Lung (tissue), 12 donors: ENCODE results near the gene SPINT2. TPM values are rescaled to one million over a fixed set of nuclear protein-coding genes. Genes with fewer than 3 reads are reported as not detected.

ENCODE experiments used
- ATAC-seq: fragments of 200-7000 bp; cut with Tn5 transposase; one replicate; pipeline ENCODE4 v1.9.1; 2020; ENCODE audit warnings: moderate number of reproducible peaks; ENCODE audit not compliant: insufficient read depth, low FRiP score
- DNase-seq, 3 donors: peaks; one replicate each; pipeline ENCODE4 v3.0.0-alpha.2; 2013 to 2017
- H3K27ac ChIP-seq, 2 donors: one replicate each; pipeline ENCODE4 v1.5.1; 2013; ENCODE audit warnings: mild to moderate bottlenecking in 2 of 2, moderate library complexity in 2 of 2, control low read depth in 1 of 2, inconsistent platforms in 1 of 2, low read depth in 1 of 2, low read length in 1 of 2
- H3K27me3 ChIP-seq, 3 donors: one replicate each; pipeline ENCODE4 v1.5.1; 2013; ENCODE audit warnings: low read length in 2 of 3; ENCODE audit not compliant: control insufficient read depth in 3 of 3, insufficient read depth in 3 of 3
- H3K36me3 ChIP-seq, 4 donors: one replicate each; pipeline ENCODE4 v1.5.1; 2013; ENCODE audit warnings: low read length in 4 of 4, mild to moderate bottlenecking in 1 of 4, moderate library complexity in 1 of 4; ENCODE audit not compliant: control insufficient read depth in 4 of 4, insufficient read depth in 4 of 4
- H3K4me1 ChIP-seq, 5 donors: one replicate each; pipeline ENCODE4 v1.5.1; 2013; ENCODE audit warnings: low read length in 5 of 5, mild to moderate bottlenecking in 2 of 5, moderate library complexity in 1 of 5; ENCODE audit not compliant: control insufficient read depth in 5 of 5, insufficient read depth in 5 of 5
- H3K4me3 ChIP-seq: one replicate; pipeline ENCODE4 v1.5.1; 2013; ENCODE audit warnings: mild to moderate bottlenecking, control low read depth, moderate library complexity
- H3K9ac ChIP-seq, 2 donors: one replicate each; pipeline ENCODE4 v1.5.1; 2013; ENCODE audit warnings: low read length in 2 of 2, control low read depth in 1 of 2; ENCODE audit not compliant: insufficient read depth in 1 of 2
- H3K9me3 ChIP-seq, 4 donors: one replicate each; pipeline ENCODE4 v1.5.1; 2013; ENCODE audit warnings: low read length in 3 of 4, mild to moderate bottlenecking in 1 of 4, moderate library complexity in 1 of 4; ENCODE audit not compliant: control insufficient read depth in 4 of 4, insufficient read depth in 3 of 4
- CTCF ChIP-seq: IDR thresholded peaks from 2 replicates; pipeline ENCODE4 v1.5.1; 2012; ENCODE audit warnings: mild to moderate bottlenecking; ENCODE audit errors: control extremely low read depth, extremely low read depth
- WGBS, 2 donors: extraction: QIAGEN DNeasy Blood & Tissue Kit; methylation state at CpG; one replicate each; pipeline ENCODE4 v1.1.7; 2013; 5-methylcytosine and 5-hydroxymethylcytosine counted together
- polyA plus RNA-seq, 2 donors: library from polyadenylated mRNA; stranded (reverse); fragments of 200-250 nt; gene quantifications; one replicate each; pipeline ENCODE4 v1.2.1, GENCODE V29; 2013
- total RNA-seq, 2 donors: library from RNA; depleted of rRNA in 1 of 2; stranded (reverse); fragments of >200 nt in 1 of 2; gene quantifications; one replicate each; pipeline ENCODE4 v1.2.1, GENCODE V29; 2014 to 2021
- donor health status: control.
- donor health status: control.
- donor health status: Bipolar disorder and iron deficiency.
- donor health status: healthy.
- donor health status: DM: yes; HTN: yes; CAD: no.

SPINT2 gene
- total and polyA plus RNA-seq, 4 donors: 145 to 259 (median 247) TPM

GRCh38 chr19:38245826-38246498 is 18.4 kb upstream of the SPINT2 start:
- no peaks in the 10 kb centered on the region for H3K9me3 ChIP-seq
- no peak overlapping the region for H3K9ac ChIP-seq
- H3K36me3 ChIP-seq: peaks cover 0 to 9% (median 3%) of the 10 kb centered on the region in 4 donors
- no peak for ATAC-seq
- DNase-seq: no peak
- H3K4me3 ChIP-seq: no peak overlapping the region
- WGBS, 2 donors: 64 to 65% methylated on average over 13 to 14 of the region's 14 CpGs
- peaks cover 0 to 6% (median 6%) of the 10 kb centered on the region in 5 donors for H3K4me1 ChIP-seq
- H3K27ac ChIP-seq: no peak overlapping the region
- H3K27me3 ChIP-seq: no peaks in the 10 kb centered on the region
- TF ChIP-seq CTCF: no peak

GRCh38 chr19:38247126-38247525 is 17.2 kb upstream of the SPINT2 start:
- no peak for TF ChIP-seq CTCF
- DNase-seq (no peak), ATAC-seq (no peak)
- peaks cover 0 to 17% (median 10%) of the 10 kb centered on the region in 5 donors for H3K4me1 ChIP-seq
- WGBS, 2 donors: 60 to 72% methylated on average over 4 to 5 of the region's 5 CpGs
- no peaks in the 10 kb centered on the region for H3K27me3 ChIP-seq
- H3K36me3 ChIP-seq: peaks cover 0 to 9% (median 3%) of the 10 kb centered on the region in 4 donors
- H3K4me3 ChIP-seq: no peak overlapping the region
- H3K9ac ChIP-seq: no peak overlapping the region
- H3K27ac ChIP-seq: peak overlapping the region in 1 of 2 donors; percentile 17
- no peaks in the 10 kb centered on the region for H3K9me3 ChIP-seq

GRCh38 chr19:38247734-38248268 is 16.6 kb upstream of the SPINT2 start:
- H3K9ac ChIP-seq: no peak overlapping the region
- H3K36me3 ChIP-seq: peaks cover 0 to 9% (median 3%) of the 10 kb centered on the region in 4 donors
- no peaks in the 10 kb centered on the region for H3K9me3 ChIP-seq
- no peak for ATAC-seq
- H3K27me3 ChIP-seq: no peaks in the 10 kb centered on the region
- no peak overlapping the region for H3K4me3 ChIP-seq
- no peak for DNase-seq
- H3K4me1 ChIP-seq: peaks cover 0 to 24% (median 14%) of the 10 kb centered on the region in 5 donors
- H3K27ac ChIP-seq: no peak overlapping the region
- TF ChIP-seq CTCF: no peak
- 82 to 84% methylated on average over 9 of the region's 9 CpGs for WGBS, 2 donors
